Nucleus accumbens (tissue), 56 donors: ENCODE data around the gene RBCK1.
A peak's percentile ranks its signal among the peaks of the same experiment; 100 is the strongest.
"Not testable (repeated sequence)": the region's sequence is repeated elsewhere in the genome, so short reads cannot be mapped to it uniquely, and the experiment has no call there.

Source experiments
- DNase-seq, 56 donors: peaks; one replicate each; lab custom pipeline; 2025; lab: John Stamatoyannopoulos, UW

Gene RBCK1

DNA sequence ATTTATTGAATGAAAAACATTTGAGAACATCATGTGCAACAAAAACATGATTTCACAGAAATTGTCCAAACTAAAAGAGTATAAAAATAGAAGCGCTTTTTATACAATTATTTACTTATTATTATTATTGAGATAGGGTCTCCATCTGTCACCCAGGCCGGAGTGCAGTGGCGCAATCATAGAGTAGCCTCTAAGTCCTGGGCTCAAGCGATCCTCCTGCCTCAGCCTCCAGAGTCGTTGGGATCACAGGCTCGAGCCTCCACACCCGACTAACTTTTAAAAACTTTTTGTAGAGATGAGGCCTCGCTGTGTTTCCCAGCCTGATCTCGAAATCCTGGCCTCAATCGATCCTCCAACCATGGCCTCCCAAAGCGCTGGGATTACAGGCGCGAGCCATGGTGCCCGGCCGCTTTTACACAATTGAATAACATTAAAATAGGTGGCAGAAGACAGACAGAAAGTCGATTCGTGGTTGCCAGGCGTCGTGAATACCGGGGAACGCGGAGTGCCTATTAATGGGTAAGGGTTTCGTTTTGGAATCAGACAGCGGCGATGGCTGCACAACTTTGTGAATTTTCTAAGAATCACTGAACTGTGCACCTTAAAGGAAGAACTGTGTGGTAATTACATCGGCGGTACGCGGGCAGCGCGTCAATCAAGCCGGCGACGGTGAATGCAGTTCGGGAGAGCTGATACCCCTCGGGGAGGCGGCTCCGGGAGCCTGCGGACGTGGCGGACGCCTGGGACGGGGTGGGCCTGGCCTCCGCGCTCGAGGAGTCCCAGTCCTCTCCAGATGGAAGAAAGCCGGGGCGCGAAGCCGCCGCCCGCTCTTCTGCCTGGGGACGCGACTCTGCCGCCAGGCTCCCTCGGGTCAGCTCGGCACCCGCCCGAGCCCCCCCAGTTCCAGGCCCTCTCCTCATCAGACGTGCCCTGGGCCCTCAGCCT lies 53.4 kb downstream of the RBCK1 start:
- DNase-seq: peak in 33 of 56 donors; percentile 35 to 73 (median 55)

DNA sequence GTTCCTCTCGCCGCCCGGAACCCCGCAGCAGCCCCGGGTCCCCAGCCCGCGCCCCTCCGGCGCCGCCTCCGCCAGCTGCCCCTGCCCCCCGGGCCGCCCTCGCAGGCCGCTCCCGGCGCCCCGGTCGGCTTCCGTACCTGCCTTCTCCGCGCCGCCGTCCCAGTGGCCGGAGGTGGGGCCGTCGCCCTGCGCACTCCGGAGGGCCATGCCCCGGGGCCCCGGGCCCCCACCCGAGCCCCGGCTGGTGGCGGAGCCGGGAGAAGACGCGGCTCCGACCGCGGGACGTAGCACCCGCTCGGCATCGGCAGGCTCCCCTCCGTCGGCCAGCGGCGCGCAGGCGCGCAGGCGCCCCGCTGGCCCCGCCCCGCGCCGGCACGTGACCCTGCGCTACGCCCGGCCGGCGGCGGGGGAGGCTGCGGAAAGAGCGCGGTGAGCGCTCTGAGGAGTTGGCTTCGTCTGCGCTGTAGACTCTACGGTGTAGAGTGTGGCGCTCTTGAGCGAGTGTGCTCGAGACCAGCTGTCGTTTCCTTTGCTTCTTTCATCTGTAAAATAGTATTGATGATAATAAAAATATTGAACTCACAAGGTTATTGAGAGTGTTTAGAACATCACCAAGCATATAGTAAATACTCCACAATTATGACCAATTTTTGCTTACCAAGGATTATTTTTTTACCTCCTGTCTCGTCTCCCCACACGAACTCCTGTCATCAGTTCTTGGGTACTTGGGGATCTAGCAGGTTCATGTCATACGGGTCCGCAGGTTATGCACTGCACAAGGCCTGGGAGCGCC lies 54.3 kb downstream of the RBCK1 start, which contains the start of gene TBC1D20:
TBC1D20 (minus strand) TSS at position 335 of the 793 bp plus-strand sequence; CDS start at position 207, 128 bp downstream.
- peak in 55 of 56 donors; percentile 21 to 89 (median 76) for DNase-seq

DNA sequence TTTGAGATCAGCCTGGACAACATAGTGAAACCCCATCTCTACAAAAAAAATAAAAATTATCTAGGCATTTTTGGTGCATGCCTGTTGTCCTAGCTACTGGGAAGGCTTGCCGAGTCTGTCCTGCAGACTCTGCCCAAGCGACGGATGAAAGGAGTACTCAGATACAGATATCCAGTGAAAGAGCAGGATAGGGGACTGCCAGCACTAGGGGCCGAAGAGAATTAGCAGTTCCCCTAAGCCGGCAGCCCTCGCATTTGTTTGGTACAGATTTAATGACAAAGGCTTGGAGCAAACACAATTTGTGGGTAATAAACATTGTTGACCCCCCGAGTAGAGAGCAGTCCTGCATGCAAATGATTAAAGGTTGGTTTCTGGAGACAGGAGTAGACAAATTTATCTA lies 59.7 kb downstream of the RBCK1 start:
- DNase-seq: no peak

- DNase-seq: no peak
Measured at GRCh38 chr20:469746-470490, 61.8 kb downstream of the RBCK1 start.

- DNase-seq: no peak
Measured at GRCh38 chr20:472137-472846, 64.2 kb downstream of the RBCK1 start.

DNA sequence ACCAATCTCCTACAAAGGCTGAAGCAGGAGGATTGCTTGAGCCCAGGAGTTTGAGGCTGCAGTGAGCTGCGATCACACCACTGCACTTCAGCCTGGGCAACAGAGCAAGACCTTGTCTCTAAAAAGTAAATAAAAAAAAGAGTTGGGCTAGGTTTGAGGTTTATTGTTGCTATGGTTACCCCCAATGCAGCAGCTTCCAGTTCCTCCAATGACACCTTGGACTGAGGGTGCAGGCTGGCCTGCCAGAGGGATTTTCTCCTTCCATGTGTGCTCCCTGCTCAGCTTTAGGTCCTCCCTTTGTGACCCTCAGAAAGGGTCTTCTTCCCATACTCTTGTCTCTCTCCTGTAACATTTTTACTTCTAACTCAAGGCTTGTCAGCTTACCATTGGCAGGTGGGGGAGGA lies 64.8 kb downstream of the RBCK1 start:
- DNase-seq: no peak

DNA sequence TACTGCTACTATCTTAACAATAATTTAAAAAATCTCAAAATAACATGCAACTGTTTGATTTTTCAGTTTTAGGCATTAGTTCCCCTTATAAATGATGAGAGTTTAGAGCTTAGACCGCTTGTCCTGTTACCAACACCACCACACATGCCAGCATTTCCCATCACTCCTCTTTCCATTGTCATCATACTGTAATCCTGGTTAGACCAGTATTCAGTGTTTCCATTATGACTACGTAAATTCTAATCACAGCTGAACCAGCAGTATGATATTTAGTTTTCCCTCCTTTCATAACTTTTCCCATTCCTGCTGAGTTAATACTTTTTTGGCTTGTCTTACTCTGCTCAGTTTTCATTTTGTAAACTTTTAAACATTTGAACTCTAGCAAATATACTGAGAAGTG lies 66.5 kb downstream of the RBCK1 start:
- DNase-seq: no peak

DNA sequence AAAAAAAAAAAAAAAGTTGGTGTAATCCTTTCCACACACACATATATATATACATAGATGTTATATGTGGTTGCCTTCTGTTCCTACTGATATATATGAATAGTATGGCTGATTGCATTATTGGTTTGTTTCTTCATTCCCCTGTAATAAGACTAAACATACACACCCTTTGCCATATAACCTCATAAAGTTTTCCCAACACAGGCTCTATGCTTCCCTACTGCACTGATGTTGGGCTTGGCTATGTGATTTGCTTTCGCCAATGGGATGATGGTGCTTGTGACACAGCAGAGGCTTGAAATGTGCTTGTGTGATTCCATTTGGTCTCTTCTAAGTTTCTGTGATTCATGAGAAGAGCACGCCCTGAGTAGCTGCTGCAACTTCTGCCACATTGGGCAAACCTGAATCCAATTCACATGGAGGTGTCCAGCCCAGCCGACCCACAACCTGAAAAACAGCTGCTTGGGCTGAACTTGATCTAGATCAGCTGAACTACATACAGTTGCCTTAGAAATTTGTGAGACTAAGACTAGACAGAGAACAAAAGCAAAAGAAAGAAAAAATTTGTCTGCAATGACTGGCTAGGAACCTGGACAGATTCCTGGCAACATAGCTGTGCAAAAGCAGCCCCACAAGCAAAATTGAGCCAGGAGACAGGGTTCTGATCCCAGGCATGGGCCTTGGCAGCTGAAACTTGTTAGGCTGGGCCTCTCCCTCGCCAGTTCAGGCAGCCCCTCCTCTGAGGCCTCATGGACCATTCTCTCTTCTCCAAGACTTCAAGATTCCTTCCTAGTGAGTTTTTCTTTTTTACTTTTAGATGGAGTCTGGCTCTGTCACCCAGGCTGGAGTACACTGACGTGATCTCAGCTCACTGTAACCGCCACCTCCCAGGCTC lies 67.6 kb downstream of the RBCK1 start:
- DNase-seq: no peak

GRCh38 chr20:476561-477249 lies 68.6 kb downstream of the RBCK1 start:
- not testable (repeated sequence) for DNase-seq

DNA sequence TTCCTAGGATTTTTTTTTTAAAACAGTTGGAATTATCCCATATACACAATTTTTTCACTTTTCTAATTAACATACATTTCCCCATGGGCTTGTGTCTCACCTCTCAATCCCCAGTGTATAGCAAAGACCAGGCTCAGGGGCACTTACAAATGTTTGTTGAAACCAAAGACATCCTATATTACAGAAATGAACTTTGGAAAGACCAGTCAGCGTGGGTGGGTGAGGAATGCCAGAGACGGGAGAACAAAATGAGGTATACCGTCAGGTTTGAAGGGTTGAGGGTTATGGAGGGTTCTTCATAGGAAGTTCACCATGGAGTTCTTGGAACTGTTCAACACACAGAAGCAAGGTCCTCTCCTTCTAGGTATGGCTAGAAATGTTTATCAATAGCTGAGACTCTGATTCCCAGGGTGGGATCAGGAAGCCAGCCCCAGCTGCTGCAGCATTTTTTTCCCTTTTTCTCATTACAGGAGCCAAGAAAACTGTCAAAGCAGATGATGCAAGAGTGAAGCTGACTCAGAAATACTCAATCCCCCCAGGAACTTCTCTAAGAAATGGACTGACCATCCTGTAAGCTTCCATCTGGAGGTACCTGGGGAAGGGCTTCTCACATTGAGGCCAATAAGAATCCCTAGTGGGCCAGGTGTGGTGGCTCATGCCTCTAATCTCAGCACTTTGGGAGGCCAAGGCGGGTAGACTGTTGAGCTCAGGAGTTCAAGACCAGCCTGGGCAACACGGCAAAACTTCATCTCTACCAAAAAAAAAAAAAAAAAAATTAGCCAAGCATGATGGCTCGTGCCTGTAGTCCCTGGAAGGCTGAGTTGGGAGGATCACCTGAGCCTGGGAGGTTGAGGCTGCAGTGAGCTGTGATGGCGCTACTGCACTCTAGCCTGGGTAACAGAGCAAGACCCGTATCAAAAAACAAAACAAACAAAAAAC lies 70.2 kb downstream of the RBCK1 start:
- DNase-seq: no peak

GRCh38 chr20:478949-479429 lies 70.9 kb downstream of the RBCK1 start:
- peak in 1 of 56 donors; percentile 4 for DNase-seq

GRCh38 chr20:479487-479886 lies 71.4 kb downstream of the RBCK1 start:
- no peak for DNase-seq

DNA sequence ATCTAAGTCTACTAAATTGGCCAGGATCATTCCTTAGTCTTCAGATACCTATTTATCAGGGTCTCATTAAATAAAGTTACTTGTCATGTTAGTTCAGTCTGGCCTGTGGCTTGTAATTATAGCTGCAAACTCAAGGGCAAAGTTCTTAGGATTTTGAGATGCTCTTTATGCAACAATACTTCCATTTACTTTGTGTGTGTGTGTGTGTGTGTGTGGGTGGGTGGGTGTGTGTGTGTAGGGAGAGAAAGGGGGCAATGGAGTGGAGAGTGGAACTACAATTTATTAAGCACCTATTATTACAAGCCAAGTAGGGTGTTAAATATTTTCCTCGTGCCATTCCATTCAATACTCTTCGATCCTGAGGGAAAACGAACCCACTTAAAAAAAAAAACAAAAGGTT lies 71.9 kb downstream of the RBCK1 start:
- DNase-seq: no peak

DNA sequence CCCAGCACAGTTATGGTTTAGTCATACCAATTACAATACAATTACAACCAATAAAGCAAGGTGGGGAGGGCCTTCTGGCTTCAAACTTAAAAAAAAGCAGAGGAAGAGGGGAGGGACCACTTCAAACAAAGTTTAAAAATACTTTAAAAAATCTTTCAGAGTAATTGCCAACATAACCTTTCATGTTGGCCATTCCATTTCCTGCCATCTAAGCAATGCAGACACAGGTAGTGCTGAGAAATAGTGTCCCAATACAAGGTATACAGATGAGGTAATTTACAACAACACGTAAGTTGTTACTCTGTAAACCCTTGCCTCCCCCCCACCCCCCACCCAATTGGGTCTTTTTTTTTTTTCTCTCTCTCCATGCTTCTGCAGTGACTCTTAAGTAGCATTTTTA lies 73.1 kb downstream of the RBCK1 start:
- no peak for DNase-seq
